ENCODE measurements around the gene CALD1. TPM values are rescaled to one million over a fixed set of nuclear protein-coding genes. Genes with fewer than 3 reads are reported as not detected.

CALD1 gene, protein sequence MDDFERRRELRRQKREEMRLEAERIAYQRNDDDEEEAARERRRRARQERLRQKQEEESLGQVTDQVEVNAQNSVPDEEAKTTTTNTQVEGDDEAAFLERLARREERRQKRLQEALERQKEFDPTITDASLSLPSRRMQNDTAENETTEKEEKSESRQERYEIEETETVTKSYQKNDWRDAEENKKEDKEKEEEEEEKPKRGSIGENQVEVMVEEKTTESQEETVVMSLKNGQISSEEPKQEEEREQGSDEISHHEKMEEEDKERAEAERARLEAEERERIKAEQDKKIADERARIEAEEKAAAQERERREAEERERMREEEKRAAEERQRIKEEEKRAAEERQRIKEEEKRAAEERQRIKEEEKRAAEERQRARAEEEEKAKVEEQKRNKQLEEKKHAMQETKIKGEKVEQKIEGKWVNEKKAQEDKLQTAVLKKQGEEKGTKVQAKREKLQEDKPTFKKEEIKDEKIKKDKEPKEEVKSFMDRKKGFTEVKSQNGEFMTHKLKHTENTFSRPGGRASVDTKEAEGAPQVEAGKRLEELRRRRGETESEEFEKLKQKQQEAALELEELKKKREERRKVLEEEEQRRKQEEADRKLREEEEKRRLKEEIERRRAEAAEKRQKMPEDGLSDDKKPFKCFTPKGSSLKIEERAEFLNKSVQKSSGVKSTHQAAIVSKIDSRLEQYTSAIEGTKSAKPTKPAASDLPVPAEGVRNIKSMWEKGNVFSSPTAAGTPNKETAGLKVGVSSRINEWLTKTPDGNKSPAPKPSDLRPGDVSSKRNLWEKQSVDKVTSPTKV
- total RNA-seq = 79.3 TPM
- 100 to 1,000 TPM in 7 of 8 donors, 10 to 100 TPM in 1; 98.0 to 209 (median 131) TPM for polyA plus RNA-seq (ENCODE audit: insufficient read depth in 1 of 8, insufficient read length in 8 of 8, low replicate concordance in 1 of 8)
- long read RNA-seq, donor 1, full-length matches to known transcripts = 8 of 25 reads
- long read RNA-seq, donor 1, partial matches to known transcripts = 17 of 25 reads
- long read RNA-seq, donor 1, other reads (novel, unspliced or antisense) = 0 of 25 reads
- long read RNA-seq, donor 2 = 0 reads
- long read RNA-seq, donor 3, full-length matches to known transcripts = 19 of 73 reads
- long read RNA-seq, donor 3, partial matches to known transcripts = 54 of 73 reads
- long read RNA-seq, donor 3, other reads (novel, unspliced or antisense) = 0 of 73 reads
- long read RNA-seq, donor 4, full-length matches to known transcripts = 7 of 52 reads
- long read RNA-seq, donor 4, partial matches to known transcripts = 45 of 52 reads
- long read RNA-seq, donor 4, other reads (novel, unspliced or antisense) = 0 of 52 reads
- long read RNA-seq, donor 5, full-length matches to known transcripts = 49 of 231 reads
- long read RNA-seq, donor 5, partial matches to known transcripts = 182 of 231 reads
- long read RNA-seq, donor 5, other reads (novel, unspliced or antisense) = 0 of 231 reads
- long read RNA-seq, donor 6, full-length matches to known transcripts = 9 of 101 reads
- long read RNA-seq, donor 6, partial matches to known transcripts = 92 of 101 reads
- long read RNA-seq, donor 6, other reads (novel, unspliced or antisense) = 0 of 101 reads
- long read RNA-seq, donor 7, full-length matches to known transcripts = 12 of 117 reads
- long read RNA-seq, donor 7, partial matches to known transcripts = 105 of 117 reads
- long read RNA-seq, donor 7, other reads (novel, unspliced or antisense) = 0 of 117 reads
- long read RNA-seq, donor 8, full-length matches to known transcripts = 13 of 68 reads
- long read RNA-seq, donor 8, partial matches to known transcripts = 55 of 68 reads
- long read RNA-seq, donor 8, other reads (novel, unspliced or antisense) = 0 of 68 reads
- long read RNA-seq, donor 9, full-length matches to known transcripts = 9 of 106 reads
- long read RNA-seq, donor 9, partial matches to known transcripts = 97 of 106 reads
- long read RNA-seq, donor 9, other reads (novel, unspliced or antisense) = 0 of 106 reads
- long read RNA-seq, donor 10, full-length matches to known transcripts = 13 of 77 reads
- long read RNA-seq, donor 10, partial matches to known transcripts = 64 of 77 reads
- long read RNA-seq, donor 10, other reads (novel, unspliced or antisense) = 0 of 77 reads
- long read RNA-seq, donor 11, full-length matches to known transcripts = 14 of 100 reads
- long read RNA-seq, donor 11, partial matches to known transcripts = 86 of 100 reads
- long read RNA-seq, donor 11, other reads (novel, unspliced or antisense) = 0 of 100 reads

DNA sequence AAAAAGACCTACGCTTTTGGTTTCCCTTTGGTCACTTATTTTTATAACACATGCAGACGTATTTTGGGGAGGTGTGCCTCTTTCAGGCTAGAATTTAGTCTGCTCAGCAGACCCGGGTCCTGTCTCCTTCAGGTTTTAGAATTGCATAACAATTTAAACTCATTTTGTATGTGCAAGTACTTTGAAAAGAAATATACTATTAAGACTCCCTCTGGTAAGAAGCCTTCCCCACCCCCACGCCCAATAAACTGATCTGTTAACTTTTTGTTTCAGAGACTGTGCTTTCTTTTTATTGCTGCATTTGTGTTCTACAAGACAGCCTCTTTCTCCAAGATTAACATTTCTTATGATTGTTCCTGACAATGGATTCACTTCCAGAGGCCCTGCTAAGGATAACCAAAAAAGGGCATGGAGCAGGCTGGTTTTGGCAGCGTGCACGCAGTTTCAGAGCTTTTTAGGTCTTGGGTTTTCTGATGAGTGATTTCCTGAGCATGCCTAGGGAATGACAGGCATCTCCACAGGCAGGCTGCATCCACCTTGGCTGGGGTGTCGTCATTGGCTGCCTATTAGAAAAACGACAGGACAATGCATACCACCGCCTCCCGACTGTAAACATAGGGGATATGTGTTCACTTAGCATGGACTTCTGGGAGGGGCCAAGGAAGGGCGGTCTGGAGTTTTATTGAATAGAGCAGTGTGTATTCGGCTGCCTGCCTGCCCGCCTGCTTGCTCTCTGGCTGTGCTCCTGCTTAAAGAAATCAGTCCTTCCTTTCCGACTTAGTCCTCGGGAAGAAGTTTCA, at the start of gene CALD1:
CALD1 (plus strand) TSS at position 694 of the 800 bp plus-strand sequence. CDS start 88,100 bp downstream, outside the sequence.
- peaks cover 2% of the 10 kb centered on the region for H3K36me3 ChIP-seq (ENCODE audit: control insufficient read depth, insufficient read depth, low read length)
- peak within 1 kb of the TSS; percentile 41 for H3K4me3 ChIP-seq (ENCODE audit: low read length)
- peak within 1 kb of the TSS; percentile 91 for H3K27ac ChIP-seq (ENCODE audit: low read length)
- WGBS (ENCODE audit: insufficient coverage) = 5% methylated on average over 4 of the region's 15 CpGs
- H3K4me1 ChIP-seq (ENCODE audit: control insufficient read depth, insufficient read depth, low read length) = peaks cover 8% of the 10 kb centered on the region
- H3K9me3 ChIP-seq (replicated peaks; ENCODE audit: control insufficient read depth, low read depth, low read length) = no peaks in the 10 kb centered on the region
- peak; percentile 95 for DNase-seq
- no peaks in the 10 kb centered on the region for H3K27me3 ChIP-seq (ENCODE audit: control insufficient read depth, insufficient read depth, low read length)

DNA sequence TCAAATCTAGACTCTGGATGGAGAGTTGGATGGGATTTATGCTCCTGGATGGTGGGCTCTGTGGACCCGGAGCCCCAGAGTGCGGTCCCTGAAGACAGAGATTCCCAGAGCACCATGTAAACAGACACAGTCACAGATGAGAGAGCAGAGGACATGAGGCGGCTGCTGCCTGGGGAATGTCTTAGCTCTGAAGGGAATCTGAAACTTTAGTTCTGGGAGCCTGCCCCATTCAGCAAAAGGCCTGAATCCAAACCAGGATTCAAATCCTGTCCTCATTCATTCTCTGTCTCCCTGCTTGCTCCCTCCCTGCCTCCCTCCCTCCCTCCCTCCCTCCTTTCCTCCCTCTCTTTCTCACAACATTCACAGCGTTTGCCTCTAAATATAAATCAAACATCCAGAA, 49.5 kb upstream of the CALD1 start:
- peak; percentile 13 for DNase-seq
- Histone ChIP-seq H3K27me3 (ENCODE audit: control insufficient read depth, insufficient read depth, low read length) (no peaks in the 10 kb centered on the region), H3K36me3 (ENCODE audit: control insufficient read depth, insufficient read depth, low read length) (no peaks in the 10 kb centered on the region), H3K27ac (ENCODE audit: low read length) (peak overlapping the region; percentile 70), H3K4me3 (ENCODE audit: low read length) (no peak overlapping the region), H3K9me3 (replicated peaks; ENCODE audit: control insufficient read depth, low read depth, low read length) (no peaks in the 10 kb centered on the region), H3K4me1 (ENCODE audit: control insufficient read depth, insufficient read depth, low read length) (no peaks in the 10 kb centered on the region)
- WGBS (ENCODE audit: insufficient coverage) = no CpG with 5 or more reads among the region's 4 CpGs

DNA sequence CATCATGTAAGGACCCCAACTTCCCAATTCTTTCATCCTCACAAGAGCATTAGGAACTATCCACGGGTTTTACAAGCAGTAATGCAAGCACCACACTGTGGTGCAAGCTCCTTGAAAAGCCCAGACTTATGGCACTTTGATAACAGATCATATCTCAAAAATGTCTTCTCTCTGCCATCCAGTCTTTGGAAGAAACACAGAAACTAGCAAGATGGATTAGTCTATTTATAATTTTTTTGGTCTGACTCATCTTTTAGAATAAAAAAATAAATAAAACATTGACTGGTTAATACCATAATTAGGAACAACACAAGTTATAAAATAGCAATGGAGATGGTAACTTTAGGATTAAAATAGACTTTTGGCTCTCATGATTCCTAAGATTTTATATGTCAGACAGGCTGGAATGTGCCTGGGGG, 49.0 kb upstream of the CALD1 start:
- Histone ChIP-seq H3K9me3 (replicated peaks; ENCODE audit: control insufficient read depth, low read depth, low read length) (no peaks in the 10 kb centered on the region), H3K27me3 (ENCODE audit: control insufficient read depth, insufficient read depth, low read length) (no peaks in the 10 kb centered on the region), H3K27ac (ENCODE audit: low read length) (peak overlapping the region; percentile 70), H3K36me3 (ENCODE audit: control insufficient read depth, insufficient read depth, low read length) (no peaks in the 10 kb centered on the region), H3K4me1 (ENCODE audit: control insufficient read depth, insufficient read depth, low read length) (no peaks in the 10 kb centered on the region), H3K4me3 (ENCODE audit: low read length) (no peak overlapping the region)
- no peak for DNase-seq
- no CpG with 5 or more reads among the region's 1 CpG for WGBS (ENCODE audit: insufficient coverage)

- no peak overlapping the region for H3K27ac ChIP-seq (ENCODE audit: low read length)
- WGBS (ENCODE audit: insufficient coverage) = 60% methylated on average over 1 of the region's 1 CpG
- no peaks in the 10 kb centered on the region for H3K36me3 ChIP-seq (ENCODE audit: control insufficient read depth, insufficient read depth, low read length)
- no peaks in the 10 kb centered on the region for H3K27me3 ChIP-seq (ENCODE audit: control insufficient read depth, insufficient read depth, low read length)
- no peak overlapping the region for H3K4me3 ChIP-seq (ENCODE audit: low read length)
- no peaks in the 10 kb centered on the region for H3K9me3 ChIP-seq (replicated peaks; ENCODE audit: control insufficient read depth, low read depth, low read length)
- no peaks in the 10 kb centered on the region for H3K4me1 ChIP-seq (ENCODE audit: control insufficient read depth, insufficient read depth, low read length)
- DNase-seq = no peak
Observed at GRCh38 chr7:134731616-134732015, 47.8 kb upstream of the CALD1 start.

DNA sequence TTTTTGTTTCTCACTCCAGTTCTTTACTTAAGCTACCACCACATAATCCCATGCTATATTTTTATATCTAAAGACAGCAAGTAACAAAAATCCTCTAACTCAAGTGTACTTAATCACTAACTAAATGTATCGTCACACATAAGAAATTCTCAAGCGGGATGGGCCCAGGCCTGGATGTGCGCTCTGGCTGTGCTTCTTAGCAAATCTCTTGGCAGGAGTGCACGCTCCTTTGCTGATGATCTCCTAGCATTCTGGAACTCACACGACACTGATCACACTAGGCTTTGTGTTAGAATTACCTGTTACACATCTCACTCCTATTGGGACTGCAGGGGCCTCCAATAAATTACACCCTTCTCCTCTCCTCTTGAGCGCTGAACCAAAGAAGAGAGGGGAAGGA, 46.7 kb upstream of the CALD1 start:
- Histone ChIP-seq H3K4me3 (ENCODE audit: low read length) (no peak overlapping the region), H3K27ac (ENCODE audit: low read length) (no peak overlapping the region), H3K27me3 (ENCODE audit: control insufficient read depth, insufficient read depth, low read length) (no peaks in the 10 kb centered on the region), H3K9me3 (replicated peaks; ENCODE audit: control insufficient read depth, low read depth, low read length) (no peaks in the 10 kb centered on the region), H3K36me3 (ENCODE audit: control insufficient read depth, insufficient read depth, low read length) (no peaks in the 10 kb centered on the region), H3K4me1 (ENCODE audit: control insufficient read depth, insufficient read depth, low read length) (no peaks in the 10 kb centered on the region)
- 48% methylated on average over 5 of the region's 6 CpGs for WGBS (ENCODE audit: insufficient coverage)
- DNase-seq = no peak

DNA sequence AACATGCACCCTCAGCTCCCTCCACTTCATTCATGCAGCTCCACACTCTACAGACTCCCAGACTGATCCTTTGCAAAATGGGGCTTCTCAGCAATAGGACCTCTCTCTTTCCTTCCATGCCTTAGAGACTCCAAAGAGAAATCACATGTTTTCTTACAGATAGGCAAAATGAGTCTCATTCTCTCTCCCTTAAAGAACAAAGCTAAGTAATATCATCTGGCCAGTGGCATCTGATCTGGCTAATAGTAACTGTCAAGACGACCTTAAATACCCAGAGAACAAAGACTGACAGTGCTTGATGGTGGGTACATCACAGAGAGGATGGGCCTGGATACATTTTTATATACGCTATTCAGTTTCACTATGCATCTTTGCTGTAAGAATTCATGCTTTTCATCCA, 43.1 kb upstream of the CALD1 start:
- Histone ChIP-seq H3K27ac (ENCODE audit: low read length) (no peak overlapping the region), H3K9me3 (replicated peaks; ENCODE audit: control insufficient read depth, low read depth, low read length) (no peaks in the 10 kb centered on the region), H3K36me3 (ENCODE audit: control insufficient read depth, insufficient read depth, low read length) (no peaks in the 10 kb centered on the region), H3K4me1 (ENCODE audit: control insufficient read depth, insufficient read depth, low read length) (no peaks in the 10 kb centered on the region), H3K27me3 (ENCODE audit: control insufficient read depth, insufficient read depth, low read length) (no peaks in the 10 kb centered on the region), H3K4me3 (ENCODE audit: low read length) (no peak overlapping the region)
- DNase-seq = no peak
- WGBS (ENCODE audit: insufficient coverage) = 86% methylated on average over 1 of the region's 2 CpGs

DNA sequence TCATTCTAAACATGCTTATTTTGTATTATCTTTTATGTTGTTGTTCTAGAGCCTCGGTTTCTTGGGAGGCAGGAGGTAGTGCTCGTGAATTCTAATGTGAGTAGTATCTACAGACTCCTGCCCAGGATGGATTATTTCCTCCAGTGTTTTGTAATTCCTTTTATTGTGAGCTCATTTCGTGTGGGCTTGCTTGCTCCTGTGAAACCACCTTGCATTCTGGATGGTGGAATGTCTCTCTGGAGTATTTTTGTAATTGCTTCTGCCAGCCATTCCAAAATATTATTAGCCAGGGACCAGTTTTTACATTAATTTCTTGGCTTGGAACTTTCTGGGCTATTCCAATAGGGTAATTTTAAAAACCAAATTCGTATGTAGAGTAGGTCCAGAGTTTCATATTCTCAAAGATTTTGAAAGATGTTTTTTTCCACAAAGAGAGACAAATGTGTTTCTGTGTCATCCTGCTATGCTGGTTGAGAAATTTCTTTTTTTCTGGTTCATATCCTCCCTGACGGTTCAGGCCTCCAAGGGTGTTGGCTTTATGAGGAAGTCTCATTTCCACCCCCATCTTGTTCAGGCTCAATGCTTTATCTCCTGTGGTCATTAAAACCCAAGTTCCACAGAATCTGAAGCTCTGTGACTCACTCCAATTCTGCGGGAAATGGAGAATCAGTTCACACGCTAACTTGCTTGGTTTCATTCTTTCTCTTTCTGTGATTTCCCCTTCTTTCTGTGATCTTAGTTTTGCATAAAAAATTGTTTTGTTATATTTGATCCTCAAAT, 41.7 kb upstream of the CALD1 start:
- Histone ChIP-seq H3K4me1 (ENCODE audit: control insufficient read depth, insufficient read depth, low read length) (peaks cover 6% of the 10 kb centered on the region), H3K4me3 (ENCODE audit: low read length) (no peak overlapping the region), H3K27ac (ENCODE audit: low read length) (no peak overlapping the region), H3K27me3 (ENCODE audit: control insufficient read depth, insufficient read depth, low read length) (no peaks in the 10 kb centered on the region), H3K36me3 (ENCODE audit: control insufficient read depth, insufficient read depth, low read length) (no peaks in the 10 kb centered on the region), H3K9me3 (replicated peaks; ENCODE audit: control insufficient read depth, low read depth, low read length) (no peaks in the 10 kb centered on the region)
- WGBS (ENCODE audit: insufficient coverage) = no CpG with 5 or more reads among the region's 7 CpGs
- DNase-seq = peak; percentile 48

DNA sequence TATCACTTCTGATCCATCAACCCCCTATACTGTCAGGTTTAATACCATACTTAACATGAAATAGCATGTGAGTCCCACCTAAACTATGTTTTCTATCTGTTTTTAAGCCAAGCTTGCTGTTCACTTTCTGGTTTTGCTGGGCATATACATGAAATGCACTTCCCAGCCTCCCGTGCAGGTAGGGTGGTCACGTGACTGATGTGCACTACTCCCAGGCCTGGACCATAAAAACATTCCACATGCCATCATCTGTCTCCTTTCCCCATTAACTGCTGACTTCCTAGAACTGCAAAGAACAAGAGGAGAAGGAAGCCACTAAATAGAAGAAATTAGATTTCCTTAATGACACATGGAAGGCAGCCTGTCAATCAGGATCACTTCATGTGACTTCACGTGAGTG, 40.1 kb upstream of the CALD1 start:
- Histone ChIP-seq H3K27me3 (ENCODE audit: control insufficient read depth, insufficient read depth, low read length) (no peaks in the 10 kb centered on the region), H3K9me3 (replicated peaks; ENCODE audit: control insufficient read depth, low read depth, low read length) (no peaks in the 10 kb centered on the region), H3K4me1 (ENCODE audit: control insufficient read depth, insufficient read depth, low read length) (peaks cover 8% of the 10 kb centered on the region), H3K36me3 (ENCODE audit: control insufficient read depth, insufficient read depth, low read length) (no peaks in the 10 kb centered on the region), H3K4me3 (ENCODE audit: low read length) (no peak overlapping the region), H3K27ac (ENCODE audit: low read length) (no peak overlapping the region)
- DNase-seq = no peak
- 83% methylated on average over 1 of the region's 3 CpGs for WGBS (ENCODE audit: insufficient coverage)
